H54 (cell line): Measurements from ENCODE around the gene HDGFL3.

ENCODE experiments used
- DNase-seq: peaks from one replicate; pipeline ENCODE4 v3.0.0; 2011; ENCODE audit warnings: low spot score, mixed read lengths; ENCODE audit not compliant: insufficient read length
- FAIRE-seq: peaks from 3 replicates; lab custom pipeline; 2011; peaks lifted over from hg19 to GRCh38; lab: Jason Lieb, UNC
- POLR2A ChIP-seq: IDR thresholded peaks from 2 replicates; pipeline ENCODE4 v1.6.1; 2011; ENCODE audit warnings: low read depth, mild to moderate bottlenecking, low read length

Gene HDGFL3

GRCh38 chr15:83206526-83207008 is 1.1 kb downstream of the HDGFL3 start:
- FAIRE-seq (no peak), DNase-seq (no peak)

GRCh38 chr15:83205725-83206324 is 1.8 kb downstream of the HDGFL3 start:
- no peak for DNase-seq
- no peak for FAIRE-seq
- no peak for TF ChIP-seq POLR2A

More at GRCh38 chr15:83206526-83207008, 1.1 kb downstream of the HDGFL3 start:
- TF ChIP-seq POLR2A = no peak

- DNase-seq (no peak), FAIRE-seq (peak; percentile 57)
- no peak for TF ChIP-seq POLR2A
Observed at GRCh38 chr15:83204697-83205096, 2.9 kb downstream of the HDGFL3 start.

- no peak for TF ChIP-seq POLR2A
- no peak for DNase-seq
- no peak for FAIRE-seq
Observed at GRCh38 chr15:83203543-83203942, 4.1 kb downstream of the HDGFL3 start.

- FAIRE-seq (no peak), DNase-seq (no peak)
- TF ChIP-seq POLR2A = no peak
Observed at GRCh38 chr15:83200589-83200988, 7.0 kb downstream of the HDGFL3 start.

- FAIRE-seq (no peak), DNase-seq (no peak)
- no peak for TF ChIP-seq POLR2A
Observed at GRCh38 chr15:83200162-83200561, 7.5 kb downstream of the HDGFL3 start.

GRCh38 chr15:83199288-83199687 is 8.3 kb downstream of the HDGFL3 start:
- FAIRE-seq = no peak
- TF ChIP-seq POLR2A = no peak
- DNase-seq = no peak

- no peak for DNase-seq
- no peak for TF ChIP-seq POLR2A
- no peak for FAIRE-seq
Observed at GRCh38 chr15:83198476-83198875, 9.1 kb downstream of the HDGFL3 start.

- no peak for TF ChIP-seq POLR2A
- FAIRE-seq (no peak), DNase-seq (no peak)
Observed at GRCh38 chr15:83194528-83194927, 13.1 kb downstream of the HDGFL3 start.

GRCh38 chr15:83193721-83194120 is 13.9 kb downstream of the HDGFL3 start:
- DNase-seq = no peak
- no peak for FAIRE-seq
- no peak for TF ChIP-seq POLR2A

GRCh38 chr15:83192742-83193141 is 14.9 kb downstream of the HDGFL3 start:
- DNase-seq = no peak
- no peak for TF ChIP-seq POLR2A
- no peak for FAIRE-seq

GRCh38 chr15:83190450-83190849 is 17.2 kb downstream of the HDGFL3 start:
- FAIRE-seq = no peak
- no peak for DNase-seq

GRCh38 chr15:83185561-83185960 is 22.1 kb downstream of the HDGFL3 start:
- DNase-seq (no peak), FAIRE-seq (no peak)
- no peak for TF ChIP-seq POLR2A

More at GRCh38 chr15:83190450-83190849, 17.2 kb downstream of the HDGFL3 start:
- TF ChIP-seq POLR2A = no peak

GRCh38 chr15:83178869-83179325 is 28.7 kb downstream of the HDGFL3 start:
- TF ChIP-seq POLR2A = no peak
- no peak for FAIRE-seq
- DNase-seq = no peak

GRCh38 chr15:83178390-83178789 is 29.2 kb downstream of the HDGFL3 start:
- no peak for TF ChIP-seq POLR2A

More at GRCh38 chr15:83178390-83178789, 29.2 kb downstream of the HDGFL3 start:
- DNase-seq (no peak), FAIRE-seq (no peak)
